HEK293 (cell line): Measurements from ENCODE around the gene METTL17.
A peak's percentile ranks its signal among the peaks of the same experiment; 100 is the strongest.

Experiments
- CTCF ChIP-seq: fragments of 450-650 bp; formaldehyde crosslinking; IDR thresholded peaks from 2 replicates; pipeline ENCODE4 v1.5.1; 2016; ENCODE audit warnings: missing biosample characterization, missing genetic modification characterization
- EGR2 ChIP-seq: fragments of 450-650 bp; formaldehyde crosslinking; IDR thresholded peaks from 2 replicates; pipeline ENCODE4 v1.5.1; 2016; ENCODE audit warnings: low read depth, missing biosample characterization, missing genetic modification characterization
- GFI1B ChIP-seq: fragments of 450-650 bp; formaldehyde crosslinking; IDR thresholded peaks from 2 replicates; pipeline ENCODE4 v1.5.1; 2016; ENCODE audit warnings: missing biosample characterization, missing genetic modification characterization
- INSM2 ChIP-seq: fragments of 450-650 bp; formaldehyde crosslinking; IDR thresholded peaks from 2 replicates; pipeline ENCODE4 v1.5.1; 2016; ENCODE audit warnings: missing biosample characterization, missing genetic modification characterization
- PRDM10 ChIP-seq: fragments of 450-650 bp; formaldehyde crosslinking; IDR thresholded peaks from 2 replicates; pipeline ENCODE4 v1.5.1; 2016; ENCODE audit warnings: missing biosample characterization, missing genetic modification characterization
- SCRT1 ChIP-seq: fragments of 450-650 bp; formaldehyde crosslinking; IDR thresholded peaks from 2 replicates; pipeline ENCODE4 v1.5.1; 2016; ENCODE audit warnings: missing biosample characterization, missing genetic modification characterization, borderline replicate concordance
- SP3 ChIP-seq: fragments of 450-650 bp; formaldehyde crosslinking; IDR thresholded peaks from 2 replicates; pipeline ENCODE4 v1.5.1; 2016; ENCODE audit warnings: missing biosample characterization, missing genetic modification characterization
- SP7 ChIP-seq: fragments of 450-650 bp; formaldehyde crosslinking; IDR thresholded peaks from 2 replicates; pipeline ENCODE4 v1.5.1; 2016; ENCODE audit warnings: missing biosample characterization, missing genetic modification characterization
- TCF7L2 ChIP-seq: IDR thresholded peaks from 2 replicates; pipeline ENCODE4 v1.6.1; 2011; ENCODE audit warnings: low read depth, mild to moderate bottlenecking, inconsistent platforms, low read length, moderate library complexity, borderline replicate concordance
- ZBTB21 ChIP-seq: fragments of 450-650 bp; formaldehyde crosslinking; IDR thresholded peaks from 2 replicates; pipeline ENCODE4 v1.5.1; 2017; ENCODE audit warnings: missing biosample characterization, missing genetic modification characterization
- ZNF2 ChIP-seq: fragments of 450-650 bp; formaldehyde crosslinking; IDR thresholded peaks from 2 replicates; pipeline ENCODE4 v1.5.1; 2016; ENCODE audit warnings: missing biosample characterization, missing genetic modification characterization
- ZNF324 ChIP-seq: fragments of 450-650 bp; formaldehyde crosslinking; IDR thresholded peaks from 2 replicates; pipeline ENCODE4 v1.5.1; 2016; ENCODE audit warnings: missing biosample characterization, missing genetic modification characterization
- ZNF335 ChIP-seq: fragments of 450-650 bp; formaldehyde crosslinking; conservative IDR thresholded peaks from 2 replicates; pipeline ENCODE4 v1.5.1; 2016; ENCODE audit warnings: missing biosample characterization, missing genetic modification characterization
- ZNF549 ChIP-seq: fragments of 450-650 bp; IDR thresholded peaks from 2 replicates; pipeline ENCODE4 v1.5.1; 2018; ENCODE audit warnings: missing biosample characterization, missing genetic modification characterization, mild to moderate bottlenecking, inconsistent platforms, moderate library complexity
- ZNF692 ChIP-seq: fragments of 450-650 bp; formaldehyde crosslinking; IDR thresholded peaks from 2 replicates; pipeline ENCODE4 v1.5.1; 2016; ENCODE audit warnings: missing biosample characterization, missing genetic modification characterization
- ZNF747 ChIP-seq: fragments of 450-650 bp; formaldehyde crosslinking; IDR thresholded peaks from 2 replicates; pipeline ENCODE4 v1.5.1; 2016; ENCODE audit warnings: missing biosample characterization, missing genetic modification characterization
- ZNF777 ChIP-seq: fragments of 450-650 bp; formaldehyde crosslinking; IDR thresholded peaks from 2 replicates; pipeline ENCODE4 v1.5.1; 2017; ENCODE audit warnings: missing biosample characterization, missing genetic modification characterization, borderline replicate concordance
- TF ChIP-seq, protein P1 (sequence below): fragments of 450-650 bp; formaldehyde crosslinking; IDR thresholded peaks from 2 replicates; pipeline ENCODE4 v1.5.1; 2016; ENCODE audit warnings: missing biosample characterization, missing genetic modification characterization
- TF ChIP-seq, protein P2 (sequence below): fragments of 450-650 bp; formaldehyde crosslinking; IDR thresholded peaks from 2 replicates; pipeline ENCODE4 v1.5.1; 2016; ENCODE audit warnings: missing biosample characterization, missing genetic modification characterization

Gene METTL17

DNA sequence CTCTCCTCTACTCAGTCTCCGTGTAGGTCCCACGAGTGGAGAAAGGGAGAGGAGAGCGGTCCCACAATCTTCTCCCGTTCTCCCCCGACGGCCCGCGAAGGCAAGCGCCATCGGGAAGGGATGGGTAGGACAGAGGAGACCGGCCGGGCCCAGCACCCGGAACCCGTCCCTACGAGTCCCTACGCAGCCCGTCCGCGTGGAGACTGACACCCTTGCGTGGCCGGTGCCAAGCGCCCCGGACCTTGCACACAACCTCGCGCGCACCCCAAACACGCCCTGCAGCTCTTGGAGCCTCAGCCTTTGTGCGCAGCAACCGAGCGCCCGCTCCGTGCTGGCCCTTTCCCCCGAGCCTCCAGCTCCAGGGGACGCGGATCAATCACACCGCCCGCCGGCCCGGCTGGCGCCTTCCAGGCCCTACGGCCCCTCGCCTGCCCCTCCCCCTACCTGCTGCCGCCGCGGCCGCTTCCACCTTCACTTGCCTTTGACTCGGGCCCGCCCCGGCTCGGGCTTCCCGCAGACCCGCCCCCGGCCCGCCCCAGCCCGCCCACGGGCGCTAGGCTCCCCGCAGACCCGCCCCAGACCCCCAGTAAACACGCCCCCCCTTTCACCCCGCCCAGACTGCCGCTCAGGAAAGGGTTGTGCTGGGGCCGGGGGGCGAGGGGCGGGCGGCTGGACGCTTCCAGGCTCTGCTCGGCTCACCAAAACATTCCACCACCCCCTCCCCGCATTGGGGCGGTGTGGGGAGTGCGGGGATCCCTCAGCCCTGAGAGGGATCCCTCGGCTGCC lies 35.0 kb downstream of the METTL17 start, which contains the start of gene NDRG2 (continued):
- peak; percentile 40 for TF ChIP-seq PRDM10 (tag by site-specific recombination)
- 0 out of 2 replicates have a peak, but pooled peaks have one; percentile 9 for TF ChIP-seq CTCF (tag by site-specific recombination)
- TF ChIP-seq ZNF549 (tag by site-specific recombination) = no peak
- TF ChIP-seq ZNF324 (tag by site-specific recombination) = peak; percentile 51; the same call in 1 of the 2 replicates
- peak; percentile 63; the same call in 1 of the 2 replicates for TF ChIP-seq SP7 (tag by site-specific recombination)
- 0 out of 2 replicates have a peak, but pooled peaks have one; percentile 58 for TF ChIP-seq ZNF2 (tag by site-specific recombination)
- TF ChIP-seq ZNF747 (tag by site-specific recombination) = no peak
- 0 out of 2 replicates have a peak, but pooled peaks have one; percentile 31 for TF ChIP-seq SCRT1 (tag by site-specific recombination)
- TF ChIP-seq, protein P1, sequence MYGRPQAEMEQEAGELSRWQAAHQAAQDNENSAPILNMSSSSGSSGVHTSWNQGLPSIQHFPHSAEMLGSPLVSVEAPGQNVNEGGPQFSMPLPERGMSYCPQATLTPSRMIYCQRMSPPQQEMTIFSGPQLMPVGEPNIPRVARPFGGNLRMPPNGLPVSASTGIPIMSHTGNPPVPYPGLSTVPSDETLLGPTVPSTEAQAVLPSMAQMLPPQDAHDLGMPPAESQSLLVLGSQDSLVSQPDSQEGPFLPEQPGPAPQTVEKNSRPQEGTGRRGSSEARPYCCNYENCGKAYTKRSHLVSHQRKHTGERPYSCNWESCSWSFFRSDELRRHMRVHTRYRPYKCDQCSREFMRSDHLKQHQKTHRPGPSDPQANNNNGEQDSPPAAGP (tag by site-specific recombination) = peak; percentile 86
- TF ChIP-seq GFI1B = no peak
- no peak for TF ChIP-seq EGR2 (tag by site-specific recombination)
- peak; percentile 64 for TF ChIP-seq SP3
- peak; percentile 84; the same call in 1 of the 2 replicates for TF ChIP-seq ZNF777 (tag by site-specific recombination)
- no peak for TF ChIP-seq ZBTB21
- TF ChIP-seq TCF7L2 = peak; percentile 89
- TF ChIP-seq ZNF335 = 0 out of 2 replicates have a peak, but pooled peaks have one; percentile 29
- TF ChIP-seq, protein P2, sequence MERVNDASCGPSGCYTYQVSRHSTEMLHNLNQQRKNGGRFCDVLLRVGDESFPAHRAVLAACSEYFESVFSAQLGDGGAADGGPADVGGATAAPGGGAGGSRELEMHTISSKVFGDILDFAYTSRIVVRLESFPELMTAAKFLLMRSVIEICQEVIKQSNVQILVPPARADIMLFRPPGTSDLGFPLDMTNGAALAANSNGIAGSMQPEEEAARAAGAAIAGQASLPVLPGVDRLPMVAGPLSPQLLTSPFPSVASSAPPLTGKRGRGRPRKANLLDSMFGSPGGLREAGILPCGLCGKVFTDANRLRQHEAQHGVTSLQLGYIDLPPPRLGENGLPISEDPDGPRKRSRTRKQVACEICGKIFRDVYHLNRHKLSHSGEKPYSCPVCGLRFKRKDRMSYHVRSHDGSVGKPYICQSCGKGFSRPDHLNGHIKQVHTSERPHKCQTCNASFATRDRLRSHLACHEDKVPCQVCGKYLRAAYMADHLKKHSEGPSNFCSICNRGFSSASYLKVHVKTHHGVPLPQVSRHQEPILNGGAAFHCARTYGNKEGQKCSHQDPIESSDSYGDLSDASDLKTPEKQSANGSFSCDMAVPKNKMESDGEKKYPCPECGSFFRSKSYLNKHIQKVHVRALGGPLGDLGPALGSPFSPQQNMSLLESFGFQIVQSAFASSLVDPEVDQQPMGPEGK = peak; percentile 37; the same call in 1 of the 2 replicates
- peak; percentile 70; the same call in 1 of the 2 replicates for TF ChIP-seq ZNF692
- TF ChIP-seq INSM2 (tag by site-specific recombination) = peak; percentile 22; the same call in 1 of the 2 replicates
